PC-3 (cell line): ENCODE data around the gene AGPAT3.

Experiments
- EZH2phosphoT487 ChIP-seq: fragments of 300-600 bp; sonication (generic); IDR thresholded peaks from 2 replicates; pipeline ENCODE4 v1.6.1; 2018; ENCODE audit warnings: mild to moderate bottlenecking, antibody characterized with exemption, low read length, borderline replicate concordance
- TF ChIP-seq, protein P1 (sequence below): fragments of 300-600 bp; sonication (generic); conservative IDR thresholded peaks from 2 replicates; pipeline ENCODE4 v1.5.1; 2017; ENCODE audit warnings: antibody characterized with exemption, low read depth, mild to moderate bottlenecking, low read length

DNA sequence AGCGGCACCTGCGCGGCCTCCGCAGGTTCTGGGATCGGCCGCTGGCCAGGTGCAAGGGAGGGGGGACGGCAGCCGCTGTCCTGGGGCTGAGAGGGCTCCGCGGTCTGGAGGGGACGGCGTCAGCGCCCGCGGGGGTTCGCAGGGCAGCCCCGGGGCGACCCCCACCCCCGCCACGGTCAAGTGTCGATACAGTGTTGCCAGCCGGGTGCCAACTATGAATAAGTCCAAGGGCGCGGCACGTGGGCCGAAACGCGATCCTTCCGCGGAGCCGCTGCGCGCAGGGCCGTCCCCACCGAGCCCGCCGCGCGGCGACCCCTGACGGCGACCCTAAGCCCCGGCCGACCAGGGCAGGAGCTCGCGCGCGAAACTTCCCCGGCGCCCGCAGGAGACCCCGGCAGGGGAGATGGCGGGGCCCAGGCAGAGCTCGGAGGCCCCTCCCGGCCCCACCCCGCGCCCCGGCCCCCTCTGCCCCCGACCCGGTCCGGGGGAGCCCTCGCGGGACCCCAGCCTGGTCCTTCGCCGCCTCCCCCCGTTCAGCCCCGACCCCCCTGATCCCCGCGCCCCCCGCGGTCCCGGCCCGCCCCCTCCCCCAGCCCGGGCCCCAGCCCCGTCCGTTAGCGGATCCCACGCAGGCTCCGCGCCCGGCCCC, 586 bp upstream of the AGPAT3 start:
- TF ChIP-seq EZH2phosphoT487: no peak
- TF ChIP-seq, protein P1, sequence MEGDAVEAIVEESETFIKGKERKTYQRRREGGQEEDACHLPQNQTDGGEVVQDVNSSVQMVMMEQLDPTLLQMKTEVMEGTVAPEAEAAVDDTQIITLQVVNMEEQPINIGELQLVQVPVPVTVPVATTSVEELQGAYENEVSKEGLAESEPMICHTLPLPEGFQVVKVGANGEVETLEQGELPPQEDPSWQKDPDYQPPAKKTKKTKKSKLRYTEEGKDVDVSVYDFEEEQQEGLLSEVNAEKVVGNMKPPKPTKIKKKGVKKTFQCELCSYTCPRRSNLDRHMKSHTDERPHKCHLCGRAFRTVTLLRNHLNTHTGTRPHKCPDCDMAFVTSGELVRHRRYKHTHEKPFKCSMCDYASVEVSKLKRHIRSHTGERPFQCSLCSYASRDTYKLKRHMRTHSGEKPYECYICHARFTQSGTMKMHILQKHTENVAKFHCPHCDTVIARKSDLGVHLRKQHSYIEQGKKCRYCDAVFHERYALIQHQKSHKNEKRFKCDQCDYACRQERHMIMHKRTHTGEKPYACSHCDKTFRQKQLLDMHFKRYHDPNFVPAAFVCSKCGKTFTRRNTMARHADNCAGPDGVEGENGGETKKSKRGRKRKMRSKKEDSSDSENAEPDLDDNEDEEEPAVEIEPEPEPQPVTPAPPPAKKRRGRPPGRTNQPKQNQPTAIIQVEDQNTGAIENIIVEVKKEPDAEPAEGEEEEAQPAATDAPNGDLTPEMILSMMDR: no peak
